ENCODE results near the gene APELA.

GRCh38 chr4:164931551-164932324, 54.8 kb downstream of the APELA start:
- TF ChIP-seq PPARA (CRISPR knock-in tag; IDR thresholded peaks at IDR 0.05; ENCODE audit: borderline replicate concordance) (no peak), ARNTL (CRISPR knock-in tag; IDR thresholded peaks at IDR 0.05; ENCODE audit: borderline replicate concordance, low read depth) (no peak), BACH2 (CRISPR knock-in tag; IDR thresholded peaks at IDR 0.05; ENCODE audit: borderline replicate concordance) (no peak), ZFP30 (CRISPR knock-in tag; IDR thresholded peaks at IDR 0.05) (no peak)

All from SK-N-SH treated with all-trans-retinoic acid at 6 μM for 48 hours (cell line).